H1 (cell line): ENCODE data around the gene NXPH3. TPM values are rescaled to one million over a fixed set of nuclear protein-coding genes. Genes with fewer than 3 reads are reported as not detected.

Experiments
- CTCF ChIA-PET: fragments of 300-600 bp; sonication (Branson Sonifier 250); formaldehyde crosslinking; loops from one replicate; lab custom pipeline; 2021; ENCODE audit not compliant: partially characterized antibody; lab: Charles Lee
- POLR2A ChIA-PET: fragments of 300-600 bp; sonication (Branson Sonifier 250); formaldehyde crosslinking; loops from one replicate; lab custom pipeline; 2021; ENCODE audit warnings: inconsistent platforms; ENCODE audit not compliant: partially characterized antibody; lab: Charles Lee
- DNase-seq, 2 experiments: peaks; one replicate each; pipeline versions ENCODE4 v3.0.0 to v3.0.0-alpha.2; 2010 to 2022; ENCODE audit warnings: low spot score in 2 of 2, low read depth in 1 of 2, mixed read lengths in 1 of 2
- FAIRE-seq: peaks from 2 replicates; lab custom pipeline; 2011; peaks lifted over from hg19 to GRCh38; lab: Jason Lieb, UNC
- H2AFZ ChIP-seq: 2 replicates; pipeline ENCODE4 v1.8.1; 2012; ENCODE audit warnings: low read length, inconsistent platforms
- H2AK5ac ChIP-seq: 2 replicates; pipeline ENCODE4 v1.6.1; 2013; ENCODE audit warnings: low read depth, low read length
- H2BK120ac ChIP-seq: replicated peaks from 2 replicates; pipeline ENCODE3; 2013; ENCODE audit warnings: low read depth, low read length, inconsistent platforms
- H2BK12ac ChIP-seq: 2 replicates; pipeline ENCODE4 v1.6.1; 2013; ENCODE audit warnings: low read depth, low read length
- H2BK15ac ChIP-seq: 2 replicates; pipeline ENCODE4 v1.6.1; 2013; ENCODE audit warnings: low read length
- H2BK20ac ChIP-seq: 2 replicates; pipeline ENCODE4 v1.6.1; 2013; ENCODE audit warnings: low read length
- H2BK5ac ChIP-seq: 2 replicates; pipeline ENCODE4 v1.6.1; 2013; ENCODE audit warnings: low read depth, low read length
- H3K14ac ChIP-seq: 2 replicates; pipeline ENCODE4 v1.6.1; 2013; ENCODE audit warnings: inconsistent platforms; ENCODE audit not compliant: insufficient read length
- H3K18ac ChIP-seq: 2 replicates; pipeline ENCODE4 v1.6.1; 2013; ENCODE audit warnings: low read length; ENCODE audit errors: extremely low read depth
- H3K23ac ChIP-seq: 2 replicates; pipeline ENCODE4 v1.6.1; 2013; ENCODE audit warnings: inconsistent platforms; ENCODE audit not compliant: insufficient read length
- H3K23me2 ChIP-seq: 2 replicates; pipeline ENCODE4 v1.6.1; 2013; ENCODE audit warnings: low read depth, low read length
- H3K27ac ChIP-seq: 2 replicates; pipeline ENCODE4 v1.6.1; 2011; ENCODE audit warnings: low read depth, low read length, inconsistent platforms
- H3K27me3 ChIP-seq, 4 experiments: replicated peaks in 1 of 4; 1 replicate in 1 of 4; 2 replicates in 3 of 4; pipeline versions ENCODE4 v1.6.1 to v1.8.1; 2011 to 2013; ENCODE audit warnings: low read length in 3 of 4, mild to moderate bottlenecking in 3 of 4, inconsistent platforms in 2 of 4, mixed read lengths in 2 of 4, moderate library complexity in 1 of 4; ENCODE audit not compliant: control insufficient read depth in 3 of 4, insufficient read depth in 3 of 4; ENCODE audit errors: extremely low read depth in 1 of 4
- H3K36me3 ChIP-seq, 4 experiments: 2 replicates each; pipeline versions ENCODE4 v1.6.1 to v1.8.1; 2011 to 2013; ENCODE audit warnings: mild to moderate bottlenecking in 4 of 4, low read length in 3 of 4, moderate library complexity in 2 of 4, control low read depth in 1 of 4, inconsistent platforms in 1 of 4; ENCODE audit not compliant: insufficient read depth in 4 of 4, control insufficient read depth in 2 of 4
- H3K4ac ChIP-seq: replicated peaks from 2 replicates; pipeline ENCODE3; 2013; ENCODE audit warnings: low read length, low read depth, mixed read lengths, inconsistent platforms; ENCODE audit not compliant: insufficient read length
- H3K4me1 ChIP-seq, 4 experiments: replicated peaks in 1 of 4; 1 replicate in 1 of 4; 2 replicates in 3 of 4; pipeline versions ENCODE4 v1.6.1 to v1.8.1; 2011 to 2013; ENCODE audit warnings: low read length in 3 of 4, inconsistent platforms in 2 of 4, mixed read lengths in 1 of 4; ENCODE audit not compliant: insufficient read depth in 4 of 4, control insufficient read depth in 3 of 4
- H3K4me2 ChIP-seq, 2 experiments: 2 replicates each; pipeline versions ENCODE4 v1.6.1 to v1.8.1; 2011 to 2013; ENCODE audit warnings: low read depth in 2 of 2, low read length in 2 of 2, control low read depth in 1 of 2, inconsistent platforms in 1 of 2, mild to moderate bottlenecking in 1 of 2; ENCODE audit not compliant: insufficient read depth in 1 of 2
- H3K4me3 ChIP-seq, 4 experiments: fragments of 200-600, 300-600 bp in 1 of 4; sonication (generic), shearing (Covaris generic), sonication (Bioruptor Twin) in 1 of 4; 2 replicates each; pipeline versions ENCODE4 v1.5.1 to v1.8.1; 2011 to 2016; ENCODE audit warnings: low read length in 4 of 4, low read depth in 3 of 4, control low read depth in 2 of 4, inconsistent platforms in 2 of 4, mild to moderate bottlenecking in 2 of 4, mixed read lengths in 1 of 4, moderate library complexity in 1 of 4; ENCODE audit not compliant: insufficient read depth in 2 of 4; ENCODE audit errors: extremely low read depth in 1 of 4
- H3K56ac ChIP-seq: replicated peaks from 2 replicates; pipeline ENCODE3; 2013; ENCODE audit warnings: low read depth, mild to moderate bottlenecking, mixed read lengths, low read length, inconsistent platforms; ENCODE audit not compliant: insufficient read length
- H3K79me1 ChIP-seq: 2 replicates; pipeline ENCODE4 v1.6.1; 2013; ENCODE audit warnings: low read depth, low read length, control low read depth
- H3K79me2 ChIP-seq, 2 experiments: 2 replicates each; pipeline versions ENCODE4 v1.6.1 to v1.8.1; 2012 to 2013; ENCODE audit warnings: low read length in 2 of 2, mild to moderate bottlenecking in 2 of 2, inconsistent platforms in 1 of 2; ENCODE audit not compliant: insufficient read depth in 2 of 2, control insufficient read depth in 1 of 2
- H3K9ac ChIP-seq, 4 experiments: replicated peaks in 1 of 4; 1 replicate in 1 of 4; 2 replicates in 3 of 4; pipeline versions ENCODE4 v1.6.1 to v1.8.1; 2011 to 2013; ENCODE audit warnings: low read depth in 3 of 4, low read length in 3 of 4, control low read depth in 2 of 4, mild to moderate bottlenecking in 2 of 4, moderate library complexity in 2 of 4, inconsistent platforms in 1 of 4; ENCODE audit errors: extremely low read depth in 1 of 4
- H3K9me3 ChIP-seq, 2 experiments: 2 replicates each; pipeline versions ENCODE4 v1.6.1 to v1.8.1; 2012 to 2013; ENCODE audit warnings: mild to moderate bottlenecking in 2 of 2, moderate library complexity in 2 of 2, control low read depth in 1 of 2, inconsistent platforms in 1 of 2, low read depth in 1 of 2, low read length in 1 of 2, mixed read lengths in 1 of 2; ENCODE audit not compliant: insufficient read depth in 2 of 2
- H4K20me1 ChIP-seq, 2 experiments: replicated peaks in 1 of 2; 2 replicates each; pipeline versions ENCODE3 to v1.8.1; 2011 to 2013; ENCODE audit warnings: inconsistent platforms in 2 of 2, low read length in 2 of 2, mild to moderate bottlenecking in 1 of 2; ENCODE audit not compliant: insufficient read depth in 2 of 2, control insufficient read depth in 1 of 2
- H4K5ac ChIP-seq: 2 replicates; pipeline ENCODE4 v1.6.1; 2013; ENCODE audit warnings: low read length, low read depth, mixed read lengths, inconsistent platforms; ENCODE audit not compliant: insufficient read length
- H4K8ac ChIP-seq: 2 replicates; pipeline ENCODE4 v1.8.0; 2013; ENCODE audit warnings: mild to moderate bottlenecking, moderate library complexity, low read length, inconsistent platforms; ENCODE audit not compliant: insufficient read depth; ENCODE audit errors: extremely low read depth
- H4K91ac ChIP-seq: replicated peaks from 2 replicates; pipeline ENCODE3; 2013; ENCODE audit warnings: low read length, mixed read lengths, inconsistent platforms; ENCODE audit not compliant: insufficient read length
- CBX5 ChIP-seq: fragments of 300-800, 300-1000 bp; sonication (generic); IDR thresholded peaks from 2 replicates; pipeline ENCODE4 v1.7.1; 2016; ENCODE audit warnings: antibody characterized with exemption, low read length, low read depth
- ZNF274 ChIP-seq: IDR thresholded peaks from 2 replicates; pipeline ENCODE4 v1.7.0; 2012; ENCODE audit warnings: low read length, borderline replicate concordance; ENCODE audit errors: extremely low read depth
- WGBS, 2 experiments: shearing (Covaris generic) in 1 of 2; methylation state at CpG; one replicate each; pipeline versions ENCODE4 v1.1.6 to v1.1.7; 2013 to 2015; ENCODE audit warnings: low lambda C conversion rate in 2 of 2, mixed read lengths in 2 of 2, inconsistent platforms in 1 of 2, low coverage in 1 of 2, missing lambda C conversion rate in 1 of 2; ENCODE audit not compliant: insufficient replicate concordance in 2 of 2, insufficient coverage in 1 of 2, insufficient read length in 1 of 2; ENCODE audit errors: extremely low coverage in 1 of 2, missing lambda C conversion rate in 1 of 2; 5-methylcytosine and 5-hydroxymethylcytosine counted together
- polyA plus RNA-seq, 7 experiments: library from polyadenylated mRNA; depleted of rRNA in 3 of 7; stranded (reverse) in 5 of 7; unstranded in 2 of 7; fragments of >200 nt in 5 of 7; fragments of 200-250 nt in 2 of 7; gene quantifications; 1 replicate in 5 of 7; 2 replicates in 1 of 7; 4 replicates in 1 of 7; pipeline versions ENCODE4 v1.2.1 to v1.2.3, GENCODE V29; 2011 to 2013; ENCODE audit warnings: missing spikeins in 2 of 7, mixed read lengths in 2 of 7
- total RNA-seq: library from RNA; stranded (reverse); fragmentation: NEBNext Ultra II Directional; extraction: Animal tissue kit (Norgen Biotek cat#: 25700); gene quantifications from 2 replicates; pipeline ENCODE4 v1.2.1, GENCODE V29; 2021

NXPH3 gene
- total and polyA plus RNA-seq, 2 of the 8 experiments (the other 6 are each of a cell fraction or from before 2014, with no cell fraction given) = 2.5 to 3.7 TPM

DNA sequence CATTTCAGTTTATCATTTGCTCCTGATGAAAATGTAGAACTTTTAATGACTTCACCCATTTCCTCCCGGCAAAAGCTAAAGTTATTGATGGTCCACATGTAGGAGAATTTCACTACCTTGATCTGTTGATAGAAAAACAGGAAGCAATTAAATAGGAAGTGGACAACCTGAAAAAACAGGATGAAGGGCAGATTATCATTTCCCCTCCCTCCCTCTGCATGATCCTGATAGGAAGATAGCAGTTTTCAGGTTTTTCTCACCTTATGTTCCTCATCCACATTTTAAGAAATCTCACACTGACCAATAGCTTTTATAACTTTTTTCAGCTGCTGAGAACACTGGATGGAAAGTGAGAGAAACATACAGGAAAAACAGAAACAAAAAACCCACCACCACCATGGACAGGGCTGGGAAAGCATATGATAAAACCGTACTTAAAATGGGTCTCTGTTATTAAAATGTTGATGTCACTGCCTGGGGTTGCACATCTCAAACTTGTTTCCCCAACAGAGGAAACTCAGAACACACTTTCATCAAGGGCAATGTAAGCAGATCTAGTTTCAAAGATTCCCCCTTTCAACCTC, 46.4 kb downstream of the NXPH3 start:
- Histone ChIP-seq H3K9ac (no peak overlapping the region), H3K27me3 (no peaks in the 10 kb centered on the region), H3K18ac (no peak overlapping the region), H3K23me2 (no peaks in the 10 kb centered on the region), H4K20me1 (peaks cover 3% of the 10 kb centered on the region in 2 experiments), H3K79me1 (no peaks in the 10 kb centered on the region), H4K91ac (no peak overlapping the region), H3K4me3 (no peak overlapping the region), H2BK5ac (no peak overlapping the region), H3K27ac (no peak overlapping the region), H2AFZ (no peak overlapping the region), H3K56ac (no peak overlapping the region), H3K9me3 (no peaks in the 10 kb centered on the region), H3K4me1 (peaks cover 0 to 1% (median 0%) of the 10 kb centered on the region in 4 experiments; a peak in 1 of 7 replicates), H3K4ac (no peak overlapping the region), H2AK5ac (no peak overlapping the region), H3K14ac (no peak overlapping the region), H3K23ac (no peak overlapping the region), H4K8ac (no peak overlapping the region; the same call in 1 of the 2 replicates), H3K79me2 (no peaks in the 10 kb centered on the region), H2BK20ac (no peak overlapping the region), H2BK120ac (no peak overlapping the region), H3K4me2 (no peak overlapping the region), H2BK15ac (no peak overlapping the region), H3K36me3 (peaks cover 6 to 39% (median 15%) of the 10 kb centered on the region in 4 experiments; a peak in 7 of 8 replicates), H2BK12ac (no peak overlapping the region), H4K5ac (no peak overlapping the region)
- CTCF ChIA-PET = interaction anchor here (0.6 to 1.5 kb wide), 2 partner anchors 19 to 129 kb away, joined by 3 to 5 read pairs; no protein-coding TSS in a partner anchor
- DNase-seq = no peak
- WGBS, 2 experiments = 94% methylated on average over 2 of the region's 2 CpGs; no CpG with 5 or more reads in 1 of the 2 experiments
- FAIRE-seq = no peak
- POLR2A ChIA-PET = interaction anchor here (1.0 kb wide), 1 partner anchor 24 kb away, joined by 3 read pairs; no protein-coding TSS in a partner anchor
- no peak for TF ChIP-seq ZNF274
- TF ChIP-seq CBX5 = no peak
